H1 (cell line): ENCODE data around the gene NMUR1. TPM values are rescaled to one million over a fixed set of nuclear protein-coding genes. Genes with fewer than 3 reads are reported as not detected.

Source experiments
- CTCF ChIA-PET: fragments of 300-600 bp; sonication (Branson Sonifier 250); formaldehyde crosslinking; loops from one replicate; lab custom pipeline; 2021; ENCODE audit not compliant: partially characterized antibody; lab: Charles Lee
- POLR2A ChIA-PET: fragments of 300-600 bp; sonication (Branson Sonifier 250); formaldehyde crosslinking; loops from one replicate; lab custom pipeline; 2021; ENCODE audit warnings: inconsistent platforms; ENCODE audit not compliant: partially characterized antibody; lab: Charles Lee
- DNase-seq, 2 experiments: peaks; one replicate each; pipeline versions ENCODE4 v3.0.0 to v3.0.0-alpha.2; 2010 to 2022; ENCODE audit warnings: low spot score in 2 of 2, low read depth in 1 of 2, mixed read lengths in 1 of 2
- FAIRE-seq: peaks from 2 replicates; lab custom pipeline; 2011; peaks lifted over from hg19 to GRCh38; lab: Jason Lieb, UNC
- H2AFZ ChIP-seq: 2 replicates; pipeline ENCODE4 v1.8.1; 2012; ENCODE audit warnings: low read length, inconsistent platforms
- H2AK5ac ChIP-seq: 2 replicates; pipeline ENCODE4 v1.6.1; 2013; ENCODE audit warnings: low read depth, low read length
- H2BK120ac ChIP-seq: replicated peaks from 2 replicates; pipeline ENCODE3; 2013; ENCODE audit warnings: low read depth, low read length, inconsistent platforms
- H2BK12ac ChIP-seq: 2 replicates; pipeline ENCODE4 v1.6.1; 2013; ENCODE audit warnings: low read depth, low read length
- H2BK15ac ChIP-seq: 2 replicates; pipeline ENCODE4 v1.6.1; 2013; ENCODE audit warnings: low read length
- H2BK20ac ChIP-seq: 2 replicates; pipeline ENCODE4 v1.6.1; 2013; ENCODE audit warnings: low read length
- H2BK5ac ChIP-seq: 2 replicates; pipeline ENCODE4 v1.6.1; 2013; ENCODE audit warnings: low read depth, low read length
- H3K14ac ChIP-seq: 2 replicates; pipeline ENCODE4 v1.6.1; 2013; ENCODE audit warnings: inconsistent platforms; ENCODE audit not compliant: insufficient read length
- H3K18ac ChIP-seq: 2 replicates; pipeline ENCODE4 v1.6.1; 2013; ENCODE audit warnings: low read length; ENCODE audit errors: extremely low read depth
- H3K23ac ChIP-seq: 2 replicates; pipeline ENCODE4 v1.6.1; 2013; ENCODE audit warnings: inconsistent platforms; ENCODE audit not compliant: insufficient read length
- H3K23me2 ChIP-seq: 2 replicates; pipeline ENCODE4 v1.6.1; 2013; ENCODE audit warnings: low read depth, low read length
- H3K27ac ChIP-seq: 2 replicates; pipeline ENCODE4 v1.6.1; 2011; ENCODE audit warnings: low read depth, low read length, inconsistent platforms
- H3K27me3 ChIP-seq, 4 experiments: replicated peaks in 1 of 4; 1 replicate in 1 of 4; 2 replicates in 3 of 4; pipeline versions ENCODE4 v1.6.1 to v1.8.1; 2011 to 2013; ENCODE audit warnings: low read length in 3 of 4, mild to moderate bottlenecking in 3 of 4, inconsistent platforms in 2 of 4, mixed read lengths in 2 of 4, moderate library complexity in 1 of 4; ENCODE audit not compliant: control insufficient read depth in 3 of 4, insufficient read depth in 3 of 4; ENCODE audit errors: extremely low read depth in 1 of 4
- H3K36me3 ChIP-seq, 4 experiments: 2 replicates each; pipeline versions ENCODE4 v1.6.1 to v1.8.1; 2011 to 2013; ENCODE audit warnings: mild to moderate bottlenecking in 4 of 4, low read length in 3 of 4, moderate library complexity in 2 of 4, control low read depth in 1 of 4, inconsistent platforms in 1 of 4; ENCODE audit not compliant: insufficient read depth in 4 of 4, control insufficient read depth in 2 of 4
- H3K4ac ChIP-seq: replicated peaks from 2 replicates; pipeline ENCODE3; 2013; ENCODE audit warnings: low read length, low read depth, mixed read lengths, inconsistent platforms; ENCODE audit not compliant: insufficient read length
- H3K4me1 ChIP-seq, 4 experiments: replicated peaks in 1 of 4; 1 replicate in 1 of 4; 2 replicates in 3 of 4; pipeline versions ENCODE4 v1.6.1 to v1.8.1; 2011 to 2013; ENCODE audit warnings: low read length in 3 of 4, inconsistent platforms in 2 of 4, mixed read lengths in 1 of 4; ENCODE audit not compliant: insufficient read depth in 4 of 4, control insufficient read depth in 3 of 4
- H3K4me2 ChIP-seq, 2 experiments: 2 replicates each; pipeline versions ENCODE4 v1.6.1 to v1.8.1; 2011 to 2013; ENCODE audit warnings: low read depth in 2 of 2, low read length in 2 of 2, control low read depth in 1 of 2, inconsistent platforms in 1 of 2, mild to moderate bottlenecking in 1 of 2; ENCODE audit not compliant: insufficient read depth in 1 of 2
- H3K4me3 ChIP-seq, 4 experiments: fragments of 200-600, 300-600 bp in 1 of 4; sonication (generic), shearing (Covaris generic), sonication (Bioruptor Twin) in 1 of 4; 2 replicates each; pipeline versions ENCODE4 v1.5.1 to v1.8.1; 2011 to 2016; ENCODE audit warnings: low read length in 4 of 4, low read depth in 3 of 4, control low read depth in 2 of 4, inconsistent platforms in 2 of 4, mild to moderate bottlenecking in 2 of 4, mixed read lengths in 1 of 4, moderate library complexity in 1 of 4; ENCODE audit not compliant: insufficient read depth in 2 of 4; ENCODE audit errors: extremely low read depth in 1 of 4
- H3K56ac ChIP-seq: replicated peaks from 2 replicates; pipeline ENCODE3; 2013; ENCODE audit warnings: low read depth, mild to moderate bottlenecking, mixed read lengths, low read length, inconsistent platforms; ENCODE audit not compliant: insufficient read length
- H3K79me1 ChIP-seq: 2 replicates; pipeline ENCODE4 v1.6.1; 2013; ENCODE audit warnings: low read depth, low read length, control low read depth
- H3K79me2 ChIP-seq, 2 experiments: 2 replicates each; pipeline versions ENCODE4 v1.6.1 to v1.8.1; 2012 to 2013; ENCODE audit warnings: low read length in 2 of 2, mild to moderate bottlenecking in 2 of 2, inconsistent platforms in 1 of 2; ENCODE audit not compliant: insufficient read depth in 2 of 2, control insufficient read depth in 1 of 2
- H3K9ac ChIP-seq, 4 experiments: replicated peaks in 1 of 4; 1 replicate in 1 of 4; 2 replicates in 3 of 4; pipeline versions ENCODE4 v1.6.1 to v1.8.1; 2011 to 2013; ENCODE audit warnings: low read depth in 3 of 4, low read length in 3 of 4, control low read depth in 2 of 4, mild to moderate bottlenecking in 2 of 4, moderate library complexity in 2 of 4, inconsistent platforms in 1 of 4; ENCODE audit errors: extremely low read depth in 1 of 4
- H3K9me3 ChIP-seq, 2 experiments: 2 replicates each; pipeline versions ENCODE4 v1.6.1 to v1.8.1; 2012 to 2013; ENCODE audit warnings: mild to moderate bottlenecking in 2 of 2, moderate library complexity in 2 of 2, control low read depth in 1 of 2, inconsistent platforms in 1 of 2, low read depth in 1 of 2, low read length in 1 of 2, mixed read lengths in 1 of 2; ENCODE audit not compliant: insufficient read depth in 2 of 2
- H4K20me1 ChIP-seq, 2 experiments: replicated peaks in 1 of 2; 2 replicates each; pipeline versions ENCODE3 to v1.8.1; 2011 to 2013; ENCODE audit warnings: inconsistent platforms in 2 of 2, low read length in 2 of 2, mild to moderate bottlenecking in 1 of 2; ENCODE audit not compliant: insufficient read depth in 2 of 2, control insufficient read depth in 1 of 2
- H4K5ac ChIP-seq: 2 replicates; pipeline ENCODE4 v1.6.1; 2013; ENCODE audit warnings: low read length, low read depth, mixed read lengths, inconsistent platforms; ENCODE audit not compliant: insufficient read length
- H4K8ac ChIP-seq: 2 replicates; pipeline ENCODE4 v1.8.0; 2013; ENCODE audit warnings: mild to moderate bottlenecking, moderate library complexity, low read length, inconsistent platforms; ENCODE audit not compliant: insufficient read depth; ENCODE audit errors: extremely low read depth
- H4K91ac ChIP-seq: replicated peaks from 2 replicates; pipeline ENCODE3; 2013; ENCODE audit warnings: low read length, mixed read lengths, inconsistent platforms; ENCODE audit not compliant: insufficient read length
- CHD2 ChIP-seq: IDR thresholded peaks from 2 replicates; pipeline ENCODE4 v1.6.1; 2012; ENCODE audit warnings: low read length, improper control_type of control experiment
- EP300 ChIP-seq, 2 experiments: IDR thresholded peaks; 1 replicate in 1 of 2; 2 replicates in 1 of 2; pipeline ENCODE4 v1.6.1; 2011 to 2012; ENCODE audit warnings: low read depth in 2 of 2, low read length in 2 of 2, mild to moderate bottlenecking in 2 of 2, borderline replicate concordance in 1 of 2, inconsistent platforms in 1 of 2, moderate library complexity in 1 of 2
- HDAC2 ChIP-seq, 2 experiments: fragments of 300-600 bp in 1 of 2; sonication (generic) in 1 of 2; IDR thresholded peaks; 2 replicates each; pipeline ENCODE4 v1.6.1; 2011 to 2012; ENCODE audit warnings: low read depth in 2 of 2, low read length in 2 of 2, mild to moderate bottlenecking in 2 of 2, moderate library complexity in 2 of 2, borderline replicate concordance in 1 of 2, inconsistent platforms in 1 of 2
- JUND ChIP-seq: IDR thresholded peaks from 2 replicates; pipeline ENCODE4 v1.6.1; 2011; ENCODE audit warnings: mild to moderate bottlenecking, improper control_type of control experiment, low read length
- MAFK ChIP-seq: IDR thresholded peaks from 2 replicates; pipeline ENCODE4 v1.6.1; 2012; ENCODE audit warnings: low read depth, mild to moderate bottlenecking, improper control_type of control experiment, low read length
- MAX ChIP-seq: IDR thresholded peaks from 2 replicates; pipeline ENCODE4 v1.6.1; 2012; ENCODE audit warnings: inconsistent platforms
- NRF1 ChIP-seq: IDR thresholded peaks from 2 replicates; pipeline ENCODE4 v1.6.1; 2011; ENCODE audit warnings: mild to moderate bottlenecking, low read depth, low read length, improper control_type of control experiment
- RFX5 ChIP-seq: IDR thresholded peaks from 2 replicates; pipeline ENCODE4 v1.6.1; 2011; ENCODE audit warnings: low read depth, low read length, improper control_type of control experiment, borderline replicate concordance
- SIRT6 ChIP-seq: IDR thresholded peaks from one replicate; pipeline ENCODE4 v1.7.1; 2012; ENCODE audit warnings: low read length, inconsistent platforms
- TAF1 ChIP-seq: IDR thresholded peaks from 2 replicates; pipeline ENCODE4 v1.6.1; 2011; ENCODE audit warnings: mild to moderate bottlenecking, low read depth, low read length
- TEAD4 ChIP-seq: IDR thresholded peaks from 2 replicates; pipeline ENCODE4 v1.6.1; 2012; ENCODE audit warnings: low read depth, low read length, inconsistent platforms, mixed read lengths
- ZNF274 ChIP-seq: IDR thresholded peaks from 2 replicates; pipeline ENCODE4 v1.7.0; 2012; ENCODE audit warnings: low read length, borderline replicate concordance; ENCODE audit errors: extremely low read depth
- WGBS, 2 experiments: shearing (Covaris generic) in 1 of 2; methylation state at CpG; one replicate each; pipeline versions ENCODE4 v1.1.6 to v1.1.7; 2013 to 2015; ENCODE audit warnings: low lambda C conversion rate in 2 of 2, mixed read lengths in 2 of 2, inconsistent platforms in 1 of 2, low coverage in 1 of 2, missing lambda C conversion rate in 1 of 2; ENCODE audit not compliant: insufficient replicate concordance in 2 of 2, insufficient coverage in 1 of 2, insufficient read length in 1 of 2; ENCODE audit errors: extremely low coverage in 1 of 2, missing lambda C conversion rate in 1 of 2; 5-methylcytosine and 5-hydroxymethylcytosine counted together
- polyA plus RNA-seq, 7 experiments: library from polyadenylated mRNA; depleted of rRNA in 3 of 7; stranded (reverse) in 5 of 7; unstranded in 2 of 7; fragments of >200 nt in 5 of 7; fragments of 200-250 nt in 2 of 7; gene quantifications; 1 replicate in 5 of 7; 2 replicates in 1 of 7; 4 replicates in 1 of 7; pipeline versions ENCODE4 v1.2.1 to v1.2.3, GENCODE V29; 2011 to 2013; ENCODE audit warnings: missing spikeins in 2 of 7, mixed read lengths in 2 of 7
- total RNA-seq: library from RNA; stranded (reverse); fragmentation: NEBNext Ultra II Directional; extraction: Animal tissue kit (Norgen Biotek cat#: 25700); gene quantifications from 2 replicates; pipeline ENCODE4 v1.2.1, GENCODE V29; 2021

NMUR1 gene
- total and polyA plus RNA-seq, 2 of the 8 experiments (the other 6 are each of a cell fraction or from before 2014, with no cell fraction given) = 0.56 to 1.5 TPM

- H2BK20ac ChIP-seq = peak overlapping the region; percentile 91; the same call in 1 of the 2 replicates
- DNase-seq = no peak
- FAIRE-seq = no peak
- peak overlapping the region; percentile 70 for H2BK120ac ChIP-seq
- H2BK12ac ChIP-seq = peak overlapping the region; percentile 82; the same call in 1 of the 2 replicates
- WGBS, 2 experiments = 77% methylated on average over 5 of the region's 6 CpGs; no CpG with 5 or more reads in 1 of the 2 experiments
- ChIA-PET CTCF (interaction anchor here (1.3 to 16.1 kb wide), 6 partner anchors 11 to 136 kb away, joined by 3 to 368 read pairs (median 9); partner anchors contain the start of gene TEX44), POLR2A (interaction anchor here (1.0 to 2.5 kb wide), 9 partner anchors 14 to 140 kb away, joined by 3 to 8 read pairs (median 4); partner anchors contain the start of genes NCL and PTMA)
- H2BK5ac ChIP-seq = peak overlapping the region; percentile 36; the same call in 1 of the 2 replicates
- H3K56ac ChIP-seq = no peak overlapping the region
- no peaks in the 10 kb centered on the region for H3K79me2 ChIP-seq
- H3K4ac ChIP-seq = peak overlapping the region; percentile 15
- H3K4me2 ChIP-seq = no peak overlapping the region
- peaks cover 3 to 14% of the 10 kb centered on the region in 2 experiments; a peak in 2 of 4 replicates for H3K9me3 ChIP-seq
- H3K18ac ChIP-seq = peak overlapping the region; percentile 94
- H3K23ac ChIP-seq = no peak overlapping the region
- peak overlapping the region; percentile 75 for H4K91ac ChIP-seq
- 0 out of 2 replicates have a peak overlapping the region, but pooled peaks have one; percentile 46 for H2BK15ac ChIP-seq
- H4K20me1 ChIP-seq = no peaks in the 10 kb centered on the region
- no peaks in the 10 kb centered on the region for H3K27me3 ChIP-seq
- peak overlapping the region; percentile 18 for H4K5ac ChIP-seq
- no peak overlapping the region for H3K4me3 ChIP-seq
- no peak overlapping the region for H3K27ac ChIP-seq
- peaks cover 0 to 19% (median 11%) of the 10 kb centered on the region in 4 experiments; a peak in 6 of 7 replicates for H3K4me1 ChIP-seq
- no peak overlapping the region for H2AFZ ChIP-seq
- H3K23me2 ChIP-seq = no peaks in the 10 kb centered on the region; the same call in 1 of the 2 replicates
- H3K79me1 ChIP-seq = no peaks in the 10 kb centered on the region
- H4K8ac ChIP-seq = peak overlapping the region; percentile 51
- peak overlapping the region; percentile 97 for H3K14ac ChIP-seq
- H2AK5ac ChIP-seq = no peak overlapping the region
- no peaks in the 10 kb centered on the region for H3K36me3 ChIP-seq
- no peak overlapping the region; a peak in 1 of 7 replicates for H3K9ac ChIP-seq
- no peak for TF ChIP-seq NRF1
- no peak for TF ChIP-seq JUND
- TF ChIP-seq TAF1 = no peak
- no peak for TF ChIP-seq EP300 (IDR thresholded peaks at IDR 0.05; ENCODE audit: borderline replicate concordance in 1 of 2, low read depth in 2 of 2, low read length in 2 of 2)
- TF ChIP-seq RFX5 = no peak
- TF ChIP-seq ZNF274 = no peak
- TF ChIP-seq TEAD4 = no peak
- TF ChIP-seq MAX = no peak
- TF ChIP-seq CHD2 = no peak
- no peak for TF ChIP-seq SIRT6
- no peak for TF ChIP-seq MAFK
- TF ChIP-seq HDAC2 (IDR thresholded peaks at IDR 0.05; ENCODE audit: borderline replicate concordance in 1 of 2, low read depth in 2 of 2, low read length in 2 of 2) = no peak
Measured at GRCh38 chr2:231568098-231568784, 38.0 kb upstream of the NMUR1 start.
